CD8-positive, alpha-beta memory T cell (primary cell): ENCODE measurements around the gene RYR2. TPM values are rescaled to one million over a fixed set of nuclear protein-coding genes. Genes with fewer than 3 reads are reported as not detected.

Experiments
- CTCF ChIA-PET: fragments of 350-600 bp; sonication (Branson Sonifier 250); formaldehyde crosslinking; loops from one replicate; lab custom pipeline; 2021; ENCODE audit warnings: antibody characterized with exemption; lab: Charles Lee
- POLR2A ChIA-PET: fragments of 350-600 bp; sonication (Branson Sonifier 250); formaldehyde crosslinking; loops from one replicate; lab custom pipeline; 2021; ENCODE audit warnings: antibody characterized with exemption; lab: Charles Lee
- DNase-seq, 5 donors: peaks; one replicate each; pipeline versions ENCODE4 v3.0.0 to v3.0.0-alpha.2; 2020 to 2022; ENCODE audit warnings: mixed read lengths in 1 of 5
- H3K27ac ChIP-seq: one replicate; pipeline ENCODE4 v1.7.0; 2013; ENCODE audit warnings: low read depth, mild to moderate bottlenecking, low read length, moderate library complexity
- H3K27me3 ChIP-seq: 2 replicates; pipeline ENCODE4 v1.7.0; 2013; ENCODE audit warnings: low read length, mild to moderate bottlenecking; ENCODE audit not compliant: insufficient read depth, poor library complexity, severe bottlenecking
- H3K36me3 ChIP-seq: 2 replicates; pipeline ENCODE4 v1.7.0; 2013; ENCODE audit warnings: mild to moderate bottlenecking, low read length, moderate library complexity; ENCODE audit not compliant: insufficient read depth
- H3K4me1 ChIP-seq: 2 replicates; pipeline ENCODE4 v1.7.0; 2013; ENCODE audit warnings: mild to moderate bottlenecking, low read length, moderate library complexity; ENCODE audit not compliant: insufficient read depth
- H3K4me3 ChIP-seq: 2 replicates; pipeline ENCODE4 v1.7.0; 2013; ENCODE audit warnings: mild to moderate bottlenecking, low read length
- H3K9me3 ChIP-seq: 2 replicates; pipeline ENCODE4 v1.7.0; 2013; ENCODE audit warnings: mild to moderate bottlenecking, low read length
- H3K27ac Mint-ChIP-seq, 8 donors: one replicate each; pipeline ENCODE4 v1.8.0; 2020 to 2021; ENCODE audit warnings: mixed read lengths in 8 of 8, mild to moderate bottlenecking in 6 of 8, inconsistent platforms in 3 of 8, moderate library complexity in 3 of 8
- H3K27me3 Mint-ChIP-seq, 2 donors: one replicate each; pipeline ENCODE4 v1.8.0; 2020 to 2021; ENCODE audit warnings: mixed read lengths in 2 of 2, mild to moderate bottlenecking in 1 of 2, moderate library complexity in 1 of 2
- H3K36me3 Mint-ChIP-seq, 3 donors: one replicate each; pipeline ENCODE4 v1.8.0; 2020 to 2021; ENCODE audit warnings: mixed read lengths in 3 of 3, inconsistent platforms in 1 of 3, mild to moderate bottlenecking in 1 of 3
- H3K4me1 Mint-ChIP-seq, 3 donors: one replicate each; pipeline ENCODE4 v1.8.0; 2020 to 2021; ENCODE audit warnings: mixed read lengths in 3 of 3, inconsistent platforms in 1 of 3, mild to moderate bottlenecking in 1 of 3
- H3K4me3 Mint-ChIP-seq, 7 donors: one replicate each; pipeline ENCODE4 v1.8.0; 2020 to 2021; ENCODE audit warnings: mixed read lengths in 7 of 7, mild to moderate bottlenecking in 6 of 7, moderate library complexity in 4 of 7, inconsistent platforms in 2 of 7
- H3K9me3 Mint-ChIP-seq, 5 donors: one replicate each; pipeline ENCODE4 v1.8.0; 2020 to 2022; ENCODE audit warnings: mixed read lengths in 5 of 5, mild to moderate bottlenecking in 3 of 5, moderate library complexity in 2 of 5, inconsistent platforms in 1 of 5
- polyA plus RNA-seq: library from polyadenylated mRNA; unstranded; fragments of 300-500 nt; fragmentation: Illumina TruSeq; gene quantifications from one replicate; pipeline ENCODE4 v1.2.3, GENCODE V29; 2021
- total RNA-seq, 2 experiments: library from RNA; stranded (reverse); gene quantifications; one replicate each; pipeline ENCODE4 v1.2.3, GENCODE V29; 2021

The RYR2 gene
- total and polyA plus RNA-seq, 3 experiments from 2014 or later = 0.06 to 0.13 (median 0.11) TPM

DNA sequence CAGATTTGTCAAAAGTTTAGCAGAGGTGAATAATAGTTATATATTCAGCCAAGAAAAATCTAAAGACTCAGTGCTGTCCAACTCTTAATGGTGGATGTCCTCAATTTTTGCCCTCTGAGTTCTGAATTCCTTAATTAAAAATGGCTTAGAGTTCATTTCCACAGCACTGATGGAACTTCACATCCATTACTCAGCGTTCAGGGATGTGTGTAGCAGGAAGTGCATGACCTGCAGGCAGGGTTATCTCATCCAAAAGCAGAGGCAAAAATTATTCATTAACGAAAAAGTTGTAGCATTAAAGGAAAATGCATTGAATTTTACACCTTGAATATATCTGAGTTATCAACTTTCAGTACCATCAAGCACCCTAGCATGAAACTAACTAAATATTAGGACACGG is 752.1 kb downstream of the RYR2 start:
- Histone ChIP-seq H3K27ac (no peak overlapping the region), H3K4me3 (no peak overlapping the region), H3K4me1 (no peaks in the 10 kb centered on the region), H3K27me3 (no peaks in the 10 kb centered on the region), H3K36me3 (no peaks in the 10 kb centered on the region), H3K9me3 (no peaks in the 10 kb centered on the region)
- Mint-ChIP-seq H3K36me3 (no peaks in the 10 kb centered on the region), H3K4me3 (no peak overlapping the region), H3K4me1 (no peaks in the 10 kb centered on the region), H3K27ac (no peak overlapping the region), H3K9me3 (peaks cover 0 to 3% (median 0%) of the 10 kb centered on the region in 5 donors), H3K27me3 (peaks cover 0 to 1% of the 10 kb centered on the region in 2 donors)
- CTCF ChIA-PET = no interaction called here
- POLR2A ChIA-PET = no interaction called here
- DNase-seq = no peak

DNA sequence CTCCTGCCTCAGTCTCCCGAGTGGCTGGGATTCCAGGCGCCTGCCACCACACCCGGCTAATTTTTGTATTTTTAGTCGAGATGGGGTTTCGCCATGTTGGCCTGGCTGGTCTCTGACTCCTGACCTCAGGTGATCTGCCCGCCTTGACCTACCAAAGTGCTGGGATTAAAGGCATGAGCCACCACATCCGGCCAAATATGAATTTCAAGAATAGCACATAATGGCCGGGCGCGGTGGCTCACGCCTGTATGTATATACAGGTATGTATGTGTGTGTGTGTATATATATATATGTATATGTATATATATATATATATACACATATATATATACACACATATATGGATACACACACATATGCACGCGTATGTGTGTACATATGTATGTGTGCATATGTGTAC is 753.6 kb downstream of the RYR2 start:
- H3K4me3 ChIP-seq = no peak overlapping the region
- no peaks in the 10 kb centered on the region for H3K4me1 Mint-ChIP-seq
- H3K27ac ChIP-seq = no peak overlapping the region
- H3K9me3 ChIP-seq = no peaks in the 10 kb centered on the region
- peaks cover 0 to 1% of the 10 kb centered on the region in 2 donors for H3K27me3 Mint-ChIP-seq
- ChIA-PET CTCF (no interaction called here), POLR2A (no interaction called here)
- no peak for DNase-seq
- H3K36me3 ChIP-seq = no peaks in the 10 kb centered on the region
- H3K27me3 ChIP-seq = no peaks in the 10 kb centered on the region
- no peak overlapping the region for H3K27ac Mint-ChIP-seq
- peaks cover 0 to 2% (median 0%) of the 10 kb centered on the region in 5 donors for H3K9me3 Mint-ChIP-seq
- H3K4me3 Mint-ChIP-seq = no peak overlapping the region
- H3K4me1 ChIP-seq = no peaks in the 10 kb centered on the region
- no peaks in the 10 kb centered on the region for H3K36me3 Mint-ChIP-seq

DNA sequence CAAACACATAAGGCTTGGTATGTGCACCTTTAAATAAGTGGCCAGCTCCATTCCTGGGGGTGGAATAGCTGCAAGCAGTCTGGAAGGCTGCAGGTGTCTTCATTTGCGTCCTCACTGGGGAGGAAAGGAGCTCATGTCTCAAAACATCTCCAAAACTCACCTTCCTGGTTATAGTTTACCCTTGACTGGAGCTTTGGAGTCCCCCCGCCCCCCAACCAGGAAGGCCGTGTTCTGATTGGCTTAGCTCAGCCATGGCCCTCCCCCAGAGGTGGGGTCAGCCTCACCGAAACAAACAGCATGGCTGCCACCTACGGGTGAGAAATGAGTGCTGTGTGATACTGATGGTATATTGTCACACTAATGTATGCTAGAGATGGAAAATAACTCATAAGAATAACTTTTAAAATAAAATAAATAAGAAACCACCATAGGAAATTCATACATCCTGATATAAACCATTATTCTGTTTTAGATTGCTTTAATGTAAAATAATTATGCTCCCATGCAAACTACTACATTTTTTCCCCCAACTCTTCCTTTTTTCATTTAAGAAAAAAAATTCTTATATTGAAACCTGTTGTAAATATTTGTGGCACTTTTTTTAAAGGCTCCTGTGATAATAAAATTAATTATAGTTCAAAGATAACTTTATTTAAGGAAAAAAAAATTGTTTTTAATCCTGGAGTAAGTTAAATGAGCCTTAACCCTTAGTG is 757.9 kb downstream of the RYR2 start:
- ChIA-PET CTCF (no interaction called here), POLR2A (no interaction called here)
- Mint-ChIP-seq H3K4me3 (no peak overlapping the region), H3K27me3 (peaks cover 0 to 2% of the 10 kb centered on the region in 2 donors), H3K9me3 (peaks cover 0 to 3% (median 0%) of the 10 kb centered on the region in 5 donors), H3K36me3 (no peaks in the 10 kb centered on the region), H3K27ac (peak overlapping the region in 1 of 8 donors; percentile 18), H3K4me1 (no peaks in the 10 kb centered on the region)
- Histone ChIP-seq H3K4me1 (no peaks in the 10 kb centered on the region), H3K36me3 (no peaks in the 10 kb centered on the region), H3K4me3 (no peak overlapping the region), H3K27me3 (no peaks in the 10 kb centered on the region), H3K9me3 (no peaks in the 10 kb centered on the region), H3K27ac (no peak overlapping the region)
- DNase-seq = peak in 3 of 5 donors; percentile 6 to 33 (median 19)

- Mint-ChIP-seq H3K27me3 (peaks cover 0 to 2% of the 10 kb centered on the region in 2 donors), H3K36me3 (no peaks in the 10 kb centered on the region), H3K4me1 (no peaks in the 10 kb centered on the region), H3K9me3 (peaks cover 0 to 3% (median 0%) of the 10 kb centered on the region in 5 donors), H3K27ac (peak overlapping the region in 1 of 8 donors; percentile 7), H3K4me3 (no peak overlapping the region)
- DNase-seq = no peak
- Histone ChIP-seq H3K9me3 (no peaks in the 10 kb centered on the region), H3K4me1 (no peaks in the 10 kb centered on the region), H3K36me3 (no peaks in the 10 kb centered on the region), H3K27ac (no peak overlapping the region), H3K27me3 (no peaks in the 10 kb centered on the region), H3K4me3 (no peak overlapping the region)
- ChIA-PET POLR2A (no interaction called here), CTCF (no interaction called here)
Measured at GRCh38 chr1:237804516-237804915, 762.5 kb downstream of the RYR2 start.

GRCh38 chr1:237809099-237809498 is 767.1 kb downstream of the RYR2 start:
- ChIA-PET CTCF (interaction anchor here (1.1 kb wide), 1 partner anchor 81 kb away, joined by 3 read pairs; the partner anchor contains the start of gene ZP4), POLR2A (no interaction called here)
- H3K27me3 Mint-ChIP-seq = no peaks in the 10 kb centered on the region
- H3K4me1 Mint-ChIP-seq = peaks cover 0 to 11% (median 9%) of the 10 kb centered on the region in 3 donors
- no peak overlapping the region for H3K4me3 Mint-ChIP-seq
- no peak for DNase-seq
- H3K9me3 ChIP-seq = no peaks in the 10 kb centered on the region
- H3K27ac ChIP-seq = no peak overlapping the region
- H3K4me3 ChIP-seq = no peak overlapping the region
- no peaks in the 10 kb centered on the region for H3K27me3 ChIP-seq
- no peaks in the 10 kb centered on the region for H3K36me3 Mint-ChIP-seq
- H3K27ac Mint-ChIP-seq = no peak overlapping the region
- no peaks in the 10 kb centered on the region for H3K9me3 Mint-ChIP-seq
- no peaks in the 10 kb centered on the region for H3K36me3 ChIP-seq
- no peaks in the 10 kb centered on the region for H3K4me1 ChIP-seq

DNA sequence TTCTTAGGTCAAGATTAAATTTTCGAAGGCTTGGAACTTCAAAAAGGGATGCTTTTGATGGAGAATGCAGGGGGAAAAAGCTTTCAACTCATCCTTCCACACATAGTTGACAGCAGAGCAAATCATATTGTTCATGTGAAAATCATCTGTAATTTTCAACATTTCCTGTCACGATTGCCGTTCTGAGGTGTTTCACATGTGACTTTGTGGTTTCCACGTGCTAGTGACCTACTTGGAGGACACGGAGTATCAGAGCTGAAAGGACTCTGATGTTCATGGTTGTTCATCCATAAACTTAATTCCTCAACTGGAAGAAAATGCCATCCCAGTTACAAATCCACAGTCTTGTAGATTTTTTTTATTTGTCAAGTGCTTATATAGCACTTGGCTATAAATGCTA is 769.6 kb downstream of the RYR2 start:
- DNase-seq = peak in 1 of 5 donors; percentile 9
- Mint-ChIP-seq H3K36me3 (no peaks in the 10 kb centered on the region), H3K4me3 (peak overlapping the region in 1 of 7 donors; percentile 19), H3K27ac (peak overlapping the region in 1 of 8 donors; percentile 35), H3K27me3 (no peaks in the 10 kb centered on the region), H3K9me3 (no peaks in the 10 kb centered on the region), H3K4me1 (peaks cover 0 to 11% (median 9%) of the 10 kb centered on the region in 3 donors)
- Histone ChIP-seq H3K9me3 (no peaks in the 10 kb centered on the region), H3K27me3 (no peaks in the 10 kb centered on the region), H3K27ac (no peak overlapping the region), H3K4me1 (no peaks in the 10 kb centered on the region), H3K36me3 (no peaks in the 10 kb centered on the region), H3K4me3 (no peak overlapping the region)
- POLR2A ChIA-PET = no interaction called here
- CTCF ChIA-PET = no interaction called here

DNA sequence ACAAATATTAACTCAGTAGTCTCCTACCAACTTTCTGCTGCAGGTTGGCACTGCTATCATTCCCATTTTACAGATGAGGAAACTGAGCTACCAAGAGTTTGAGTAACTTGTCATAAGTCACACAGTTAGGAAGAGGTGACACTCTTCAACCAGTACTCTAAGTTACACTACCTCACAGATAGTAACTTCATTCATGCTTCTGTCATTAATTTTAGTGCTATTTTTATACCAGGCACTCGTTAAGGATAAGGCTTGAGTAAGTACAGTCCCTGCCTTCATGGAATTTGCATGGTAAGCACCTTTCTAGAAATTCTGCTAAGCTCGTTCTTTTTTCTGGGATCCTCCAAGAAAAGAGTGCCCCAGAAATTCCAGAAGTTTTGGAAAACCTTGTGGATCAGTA is 770.1 kb downstream of the RYR2 start:
- Histone ChIP-seq H3K27me3 (no peaks in the 10 kb centered on the region), H3K36me3 (no peaks in the 10 kb centered on the region), H3K4me1 (no peaks in the 10 kb centered on the region), H3K4me3 (no peak overlapping the region), H3K9me3 (no peaks in the 10 kb centered on the region), H3K27ac (no peak overlapping the region)
- CTCF ChIA-PET = no interaction called here
- no peak for DNase-seq
- H3K27ac Mint-ChIP-seq = no peak overlapping the region
- H3K27me3 Mint-ChIP-seq = no peaks in the 10 kb centered on the region
- no peak overlapping the region for H3K4me3 Mint-ChIP-seq
- H3K9me3 Mint-ChIP-seq = no peaks in the 10 kb centered on the region
- no peaks in the 10 kb centered on the region for H3K36me3 Mint-ChIP-seq
- POLR2A ChIA-PET = no interaction called here
- H3K4me1 Mint-ChIP-seq = peaks cover 0 to 11% (median 9%) of the 10 kb centered on the region in 3 donors

DNA sequence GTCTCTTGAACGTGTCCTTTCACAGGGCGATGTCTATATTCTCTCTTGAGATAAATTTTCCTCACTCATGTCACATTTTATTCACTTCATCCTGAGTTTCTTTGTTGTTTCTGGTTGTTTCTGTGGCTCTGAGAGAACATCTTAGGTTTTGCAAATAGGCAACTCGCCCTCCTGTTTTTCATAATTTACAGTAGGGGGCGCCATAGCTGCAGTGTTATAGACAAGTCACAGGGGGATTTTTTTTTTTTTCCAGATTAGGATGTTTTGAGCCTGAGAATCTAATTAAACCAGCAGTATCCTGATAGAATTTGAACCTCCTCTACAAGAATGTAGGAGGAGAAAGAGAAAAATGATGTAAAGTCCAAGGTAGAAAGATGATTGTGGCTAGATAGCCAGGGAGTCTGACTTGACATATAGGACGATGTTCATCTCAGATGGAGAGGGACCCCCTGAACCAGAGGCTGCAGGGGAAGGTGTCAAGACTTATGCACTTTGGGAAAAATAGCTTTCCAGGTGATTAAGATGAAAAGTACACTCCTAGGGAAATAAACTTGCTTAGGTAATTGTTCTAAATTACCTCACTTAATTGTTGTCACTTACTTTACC is 772.4 kb downstream of the RYR2 start:
- Mint-ChIP-seq H3K27me3 (peaks cover 0 to 2% of the 10 kb centered on the region in 2 donors), H3K36me3 (no peaks in the 10 kb centered on the region), H3K9me3 (no peaks in the 10 kb centered on the region), H3K4me1 (peaks cover 0 to 11% (median 9%) of the 10 kb centered on the region in 3 donors), H3K27ac (no peak overlapping the region), H3K4me3 (no peak overlapping the region)
- ChIA-PET CTCF (no interaction called here), POLR2A (no interaction called here)
- no peaks in the 10 kb centered on the region for H3K36me3 ChIP-seq
- H3K4me3 ChIP-seq = no peak overlapping the region
- H3K27me3 ChIP-seq = no peaks in the 10 kb centered on the region
- DNase-seq = no peak
- no peaks in the 10 kb centered on the region for H3K9me3 ChIP-seq
- H3K4me1 ChIP-seq = no peaks in the 10 kb centered on the region
- H3K27ac ChIP-seq = no peak overlapping the region
